ENCODE results near the gene CD47.

CD47 gene

GRCh38 chr3:108103886-108104797, 13.3 kb upstream of the CD47 start:
- Histone ChIP-seq H3K4me3 (no peak overlapping the region), H3K36me3 (replicated peaks) (no peaks in the 10 kb centered on the region), H3K4me1 (peaks cover 4% of the 10 kb centered on the region; the same call in 1 of the 2 replicates), H3K27me3 (ENCODE audit: low read depth) (peaks cover 2% of the 10 kb centered on the region; the same call in 1 of the 2 replicates), H3K9me3 (no peaks in the 10 kb centered on the region)
- DNase-seq (ENCODE audit: low spot score in 2 of 2): no peak
- in situ Hi-C loops (cut with MboI; ENCODE audit: low sequenced_read_pairs): no loop called here

- Histone ChIP-seq H3K36me3 (replicated peaks) (no peaks in the 10 kb centered on the region), H3K27me3 (ENCODE audit: low read depth) (peaks cover 2% of the 10 kb centered on the region; the same call in 1 of the 2 replicates), H3K9me3 (no peaks in the 10 kb centered on the region), H3K4me1 (peaks cover 4% of the 10 kb centered on the region; the same call in 1 of the 2 replicates), H3K4me3 (no peak overlapping the region)
- in situ Hi-C loops (cut with MboI; ENCODE audit: low sequenced_read_pairs): no loop called here
- no peak for DNase-seq (ENCODE audit: low spot score in 2 of 2)
Measured at GRCh38 chr3:108103040-108103751, 12.4 kb upstream of the CD47 start.

GRCh38 chr3:108102420-108103039, 11.7 kb upstream of the CD47 start:
- in situ Hi-C loops (cut with MboI; ENCODE audit: low sequenced_read_pairs): no loop called here
- H3K27me3 ChIP-seq (ENCODE audit: low read depth): peaks cover 2% of the 10 kb centered on the region; the same call in 1 of the 2 replicates
- no peaks in the 10 kb centered on the region for H3K9me3 ChIP-seq
- H3K36me3 ChIP-seq (replicated peaks): no peaks in the 10 kb centered on the region
- no peak overlapping the region for H3K4me3 ChIP-seq
- H3K4me1 ChIP-seq: peaks cover 4% of the 10 kb centered on the region; the same call in 1 of the 2 replicates
- DNase-seq (ENCODE audit: low spot score in 2 of 2): no peak

GRCh38 chr3:108100906-108101660, 10.3 kb upstream of the CD47 start:
- Histone ChIP-seq H3K27me3 (ENCODE audit: low read depth) (peaks cover 2% of the 10 kb centered on the region; the same call in 1 of the 2 replicates), H3K36me3 (replicated peaks) (no peaks in the 10 kb centered on the region), H3K4me1 (peaks cover 4% of the 10 kb centered on the region; the same call in 1 of the 2 replicates), H3K9me3 (no peaks in the 10 kb centered on the region), H3K4me3 (no peak overlapping the region)
- no peak for DNase-seq (ENCODE audit: low spot score in 2 of 2)
- in situ Hi-C loops (cut with MboI; ENCODE audit: low sequenced_read_pairs): no loop called here

- Histone ChIP-seq H3K9me3 (no peaks in the 10 kb centered on the region), H3K4me3 (no peak overlapping the region), H3K27me3 (ENCODE audit: low read depth) (peaks cover 2% of the 10 kb centered on the region; the same call in 1 of the 2 replicates), H3K36me3 (replicated peaks) (no peaks in the 10 kb centered on the region), H3K4me1 (peaks cover 4% of the 10 kb centered on the region; the same call in 1 of the 2 replicates)
- DNase-seq (ENCODE audit: low spot score in 2 of 2): peak in 1 of 2 experiments; percentile 55
- in situ Hi-C loops (cut with MboI; ENCODE audit: low sequenced_read_pairs): no loop called here
Measured at GRCh38 chr3:108099679-108100428, 9.0 kb upstream of the CD47 start.

- no peak for DNase-seq (ENCODE audit: low spot score in 2 of 2)
- Histone ChIP-seq H3K36me3 (replicated peaks) (no peaks in the 10 kb centered on the region), H3K4me1 (peaks cover 4% of the 10 kb centered on the region; the same call in 1 of the 2 replicates), H3K4me3 (no peak overlapping the region), H3K9me3 (no peaks in the 10 kb centered on the region), H3K27me3 (ENCODE audit: low read depth) (peaks cover 2% of the 10 kb centered on the region; the same call in 1 of the 2 replicates)
- in situ Hi-C loops (cut with MboI; ENCODE audit: low sequenced_read_pairs): no loop called here
Measured at GRCh38 chr3:108099244-108099643, 8.4 kb upstream of the CD47 start.

GRCh38 chr3:108098003-108098370, 7.2 kb upstream of the CD47 start:
- Histone ChIP-seq H3K4me3 (no peak overlapping the region), H3K9me3 (no peaks in the 10 kb centered on the region), H3K36me3 (replicated peaks) (no peaks in the 10 kb centered on the region), H3K4me1 (peaks cover 4% of the 10 kb centered on the region; the same call in 1 of the 2 replicates), H3K27me3 (ENCODE audit: low read depth) (no peaks in the 10 kb centered on the region)
- in situ Hi-C loops (cut with MboI; ENCODE audit: low sequenced_read_pairs): no loop called here
- DNase-seq (ENCODE audit: low spot score in 2 of 2): no peak

- Histone ChIP-seq H3K9me3 (no peaks in the 10 kb centered on the region), H3K4me1 (peaks cover 4% of the 10 kb centered on the region; the same call in 1 of the 2 replicates), H3K27me3 (ENCODE audit: low read depth) (no peaks in the 10 kb centered on the region), H3K4me3 (no peak overlapping the region), H3K36me3 (replicated peaks) (no peaks in the 10 kb centered on the region)
- in situ Hi-C loops (cut with MboI; ENCODE audit: low sequenced_read_pairs): no loop called here
- no peak for DNase-seq (ENCODE audit: low spot score in 2 of 2)
Measured at GRCh38 chr3:108097322-108098002, 6.6 kb upstream of the CD47 start.

GRCh38 chr3:108096532-108097321, 5.9 kb upstream of the CD47 start:
- Histone ChIP-seq H3K9me3 (no peaks in the 10 kb centered on the region; the same call in 1 of the 2 replicates), H3K4me1 (peaks cover 4% of the 10 kb centered on the region; the same call in 1 of the 2 replicates), H3K27me3 (ENCODE audit: low read depth) (no peaks in the 10 kb centered on the region), H3K36me3 (replicated peaks) (no peaks in the 10 kb centered on the region), H3K4me3 (no peak overlapping the region)
- in situ Hi-C loops (cut with MboI; ENCODE audit: low sequenced_read_pairs): no loop called here
- DNase-seq (ENCODE audit: low spot score in 2 of 2): no peak

- Histone ChIP-seq H3K36me3 (replicated peaks) (no peaks in the 10 kb centered on the region), H3K9me3 (no peaks in the 10 kb centered on the region; the same call in 1 of the 2 replicates), H3K4me1 (no peaks in the 10 kb centered on the region), H3K27me3 (ENCODE audit: low read depth) (no peaks in the 10 kb centered on the region), H3K4me3 (no peak overlapping the region)
- in situ Hi-C loops (cut with MboI; ENCODE audit: low sequenced_read_pairs): no loop called here
- no peak for DNase-seq (ENCODE audit: low spot score in 2 of 2)
Measured at GRCh38 chr3:108093616-108094015, 2.8 kb upstream of the CD47 start.

GRCh38 chr3:108093021-108093420, 2.2 kb upstream of the CD47 start:
- H3K4me1 ChIP-seq: no peaks in the 10 kb centered on the region
- no peaks in the 10 kb centered on the region for H3K27me3 ChIP-seq (ENCODE audit: low read depth)
- in situ Hi-C loops (cut with MboI; ENCODE audit: low sequenced_read_pairs): no loop called here
- H3K9me3 ChIP-seq: no peaks in the 10 kb centered on the region; the same call in 1 of the 2 replicates
- H3K4me3 ChIP-seq: no peak overlapping the region
- DNase-seq (ENCODE audit: low spot score in 2 of 2): no peak
- H3K36me3 ChIP-seq (replicated peaks): no peaks in the 10 kb centered on the region

All from HAP-1 (cell line).